Keratinocyte (primary cell): ENCODE measurements around the gene HTD2.

Experiments
- CTCF ChIP-seq, 3 experiments: IDR thresholded peaks in 1 of 3; conservative IDR thresholded peaks in 1 of 3; optimal IDR thresholded peaks in 1 of 3; 2 replicates in 2 of 3; 3 replicates in 1 of 3; pipeline versions ENCODE3 to v1.5.1; 2011; ENCODE audit warnings: low read length in 3 of 3, mild to moderate bottlenecking in 3 of 3, moderate library complexity in 2 of 3, control low read depth in 1 of 3, inconsistent platforms in 1 of 3; ENCODE audit not compliant: insufficient read depth in 2 of 3; ENCODE audit errors: extremely low read depth in 1 of 3
- EZH2 ChIP-seq: IDR thresholded peaks from one replicate; pipeline ENCODE4 v1.6.1; 2012; ENCODE audit warnings: inconsistent platforms, mild to moderate bottlenecking, low read length, moderate library complexity

DNA sequence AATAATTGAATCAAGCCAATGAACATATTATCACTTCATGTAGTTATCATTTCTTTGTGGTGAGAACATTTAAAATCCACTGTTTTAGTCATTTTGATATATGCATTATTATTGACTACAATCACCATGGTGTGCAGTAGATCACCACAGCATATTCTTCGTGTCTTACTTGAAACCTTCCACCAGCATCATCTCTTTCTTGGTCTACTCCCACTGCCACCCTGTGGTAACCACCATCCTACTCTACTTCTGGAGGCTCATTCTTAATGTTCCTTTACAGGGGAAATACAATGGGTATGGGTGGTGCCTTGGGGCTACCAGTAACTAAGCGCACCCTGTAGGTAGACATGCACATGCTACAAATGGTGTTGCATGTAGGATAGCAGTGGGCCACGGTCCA is 51.8 kb downstream of the HTD2 start:
- TF ChIP-seq CTCF (optimal IDR thresholded peaks at IDR 0.05 in 1 of 3, IDR thresholded peaks at IDR 0.05 in 1 of 3, conservative IDR thresholded peaks at IDR 0.05 in 1 of 3; ENCODE audit: extremely low read depth in 1 of 3, insufficient read depth in 2 of 3, low read length in 3 of 3) (no peak), EZH2 (no peak)
